ENCODE results near the gene TECTA.

TECTA gene

DNA sequence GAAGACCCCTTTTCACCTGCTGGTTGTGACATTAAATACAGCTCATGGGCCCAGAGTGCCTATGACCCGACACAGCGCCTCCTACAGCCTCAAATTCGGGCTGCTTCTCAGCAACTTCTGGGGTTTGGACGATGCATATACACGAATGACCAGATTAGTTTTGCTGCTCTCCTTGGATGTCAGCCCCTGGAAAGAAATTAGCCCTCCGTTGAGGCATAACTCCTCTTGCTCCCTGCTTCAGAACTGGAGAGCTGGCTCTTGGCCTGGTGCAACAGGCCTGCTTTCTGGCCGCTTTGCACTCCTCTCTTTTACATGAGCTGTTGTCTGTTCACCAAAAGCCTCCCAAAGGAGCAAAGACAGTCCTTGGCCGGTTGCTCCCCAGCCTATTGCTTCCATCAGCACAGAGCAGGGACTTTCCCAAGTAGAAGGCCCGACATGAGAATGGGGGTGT, 3.3 kb downstream of the TECTA start:
- Histone ChIP-seq H4K20me1 (ENCODE audit: insufficient read depth, low read length) (no peaks in the 10 kb centered on the region), H3K4me2 (ENCODE audit: low read depth, low read length) (no peak overlapping the region), H3K79me2 (ENCODE audit: low read length) (no peaks in the 10 kb centered on the region), H3K9me3 (replicated peaks; ENCODE audit: insufficient read depth, low read length) (no peaks in the 10 kb centered on the region), H3K36me3 (replicated peaks; ENCODE audit: insufficient read depth, low read length) (no peaks in the 10 kb centered on the region), H3K4me1 (ENCODE audit: low read length) (no peaks in the 10 kb centered on the region), H3K9ac (ENCODE audit: low read length) (no peak overlapping the region), H3K27ac (ENCODE audit: low read length) (no peak overlapping the region), H3K27me3 (replicated peaks; ENCODE audit: insufficient read depth, low read length) (no peaks in the 10 kb centered on the region), H3K9me2 (replicated peaks; ENCODE audit: insufficient read depth, low read length) (no peaks in the 10 kb centered on the region), H2AFZ (ENCODE audit: low read length) (no peak overlapping the region), H3F3A (ENCODE audit: insufficient read depth, low read length) (no peaks in the 10 kb centered on the region), H3K4me3 (ENCODE audit: low read length) (no peak overlapping the region)
- DNase-seq = no peak
- TF ChIP-seq EZH2phosphoT487 (IDR thresholded peaks at IDR 0.05; ENCODE audit: low read length) = no peak
- no peak for TF ChIP-seq EZH2 (optimal IDR thresholded peaks at IDR 0.05; ENCODE audit: low read depth, low read length)
- TF ChIP-seq, protein P1, sequence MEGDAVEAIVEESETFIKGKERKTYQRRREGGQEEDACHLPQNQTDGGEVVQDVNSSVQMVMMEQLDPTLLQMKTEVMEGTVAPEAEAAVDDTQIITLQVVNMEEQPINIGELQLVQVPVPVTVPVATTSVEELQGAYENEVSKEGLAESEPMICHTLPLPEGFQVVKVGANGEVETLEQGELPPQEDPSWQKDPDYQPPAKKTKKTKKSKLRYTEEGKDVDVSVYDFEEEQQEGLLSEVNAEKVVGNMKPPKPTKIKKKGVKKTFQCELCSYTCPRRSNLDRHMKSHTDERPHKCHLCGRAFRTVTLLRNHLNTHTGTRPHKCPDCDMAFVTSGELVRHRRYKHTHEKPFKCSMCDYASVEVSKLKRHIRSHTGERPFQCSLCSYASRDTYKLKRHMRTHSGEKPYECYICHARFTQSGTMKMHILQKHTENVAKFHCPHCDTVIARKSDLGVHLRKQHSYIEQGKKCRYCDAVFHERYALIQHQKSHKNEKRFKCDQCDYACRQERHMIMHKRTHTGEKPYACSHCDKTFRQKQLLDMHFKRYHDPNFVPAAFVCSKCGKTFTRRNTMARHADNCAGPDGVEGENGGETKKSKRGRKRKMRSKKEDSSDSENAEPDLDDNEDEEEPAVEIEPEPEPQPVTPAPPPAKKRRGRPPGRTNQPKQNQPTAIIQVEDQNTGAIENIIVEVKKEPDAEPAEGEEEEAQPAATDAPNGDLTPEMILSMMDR (IDR thresholded peaks at IDR 0.05; ENCODE audit: low read length) = no peak

DNA sequence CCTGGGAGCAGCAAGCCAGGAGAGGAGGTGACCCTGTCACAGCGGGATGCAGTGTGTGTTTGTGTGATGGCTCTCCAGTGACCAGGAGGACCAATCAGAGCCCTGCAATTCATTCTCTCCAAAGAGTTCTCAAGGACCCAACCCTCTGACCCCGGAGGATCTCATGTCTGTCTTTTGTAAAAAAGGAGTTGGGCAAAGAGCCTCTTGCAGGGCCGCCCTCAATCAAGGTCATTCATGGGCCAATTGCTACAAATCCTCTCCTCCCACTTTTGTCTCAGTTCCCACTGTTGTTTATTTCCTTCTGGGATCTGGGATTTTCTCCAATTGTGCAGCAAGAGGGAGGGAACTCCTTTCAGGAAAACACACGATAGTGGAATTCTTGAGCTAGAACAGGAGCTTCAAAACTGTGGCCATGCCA, 4.0 kb downstream of the TECTA start:
- no peaks in the 10 kb centered on the region for H3K36me3 ChIP-seq (replicated peaks; ENCODE audit: insufficient read depth, low read length)
- H3K9me2 ChIP-seq (replicated peaks; ENCODE audit: insufficient read depth, low read length) = no peaks in the 10 kb centered on the region
- H3K9me3 ChIP-seq (replicated peaks; ENCODE audit: insufficient read depth, low read length) = no peaks in the 10 kb centered on the region
- no peaks in the 10 kb centered on the region for H3K27me3 ChIP-seq (replicated peaks; ENCODE audit: insufficient read depth, low read length)
- no peaks in the 10 kb centered on the region for H3F3A ChIP-seq (ENCODE audit: insufficient read depth, low read length)
- H3K27ac ChIP-seq (ENCODE audit: low read length) = no peak overlapping the region
- DNase-seq = no peak
- H3K4me2 ChIP-seq (ENCODE audit: low read depth, low read length) = no peak overlapping the region
- no peaks in the 10 kb centered on the region for H3K4me1 ChIP-seq (ENCODE audit: low read length)
- H2AFZ ChIP-seq (ENCODE audit: low read length) = no peak overlapping the region
- no peaks in the 10 kb centered on the region for H4K20me1 ChIP-seq (ENCODE audit: insufficient read depth, low read length)
- no peak overlapping the region for H3K9ac ChIP-seq (ENCODE audit: low read length)
- no peak overlapping the region for H3K4me3 ChIP-seq (ENCODE audit: low read length)
- no peak for TF ChIP-seq EZH2phosphoT487 (IDR thresholded peaks at IDR 0.05; ENCODE audit: low read length)
- TF ChIP-seq EZH2 (optimal IDR thresholded peaks at IDR 0.05; ENCODE audit: low read depth, low read length) = no peak
- TF ChIP-seq, protein P1 (IDR thresholded peaks at IDR 0.05; ENCODE audit: low read length) = no peak
- H3K79me2 ChIP-seq (ENCODE audit: low read length) = no peaks in the 10 kb centered on the region

DNA sequence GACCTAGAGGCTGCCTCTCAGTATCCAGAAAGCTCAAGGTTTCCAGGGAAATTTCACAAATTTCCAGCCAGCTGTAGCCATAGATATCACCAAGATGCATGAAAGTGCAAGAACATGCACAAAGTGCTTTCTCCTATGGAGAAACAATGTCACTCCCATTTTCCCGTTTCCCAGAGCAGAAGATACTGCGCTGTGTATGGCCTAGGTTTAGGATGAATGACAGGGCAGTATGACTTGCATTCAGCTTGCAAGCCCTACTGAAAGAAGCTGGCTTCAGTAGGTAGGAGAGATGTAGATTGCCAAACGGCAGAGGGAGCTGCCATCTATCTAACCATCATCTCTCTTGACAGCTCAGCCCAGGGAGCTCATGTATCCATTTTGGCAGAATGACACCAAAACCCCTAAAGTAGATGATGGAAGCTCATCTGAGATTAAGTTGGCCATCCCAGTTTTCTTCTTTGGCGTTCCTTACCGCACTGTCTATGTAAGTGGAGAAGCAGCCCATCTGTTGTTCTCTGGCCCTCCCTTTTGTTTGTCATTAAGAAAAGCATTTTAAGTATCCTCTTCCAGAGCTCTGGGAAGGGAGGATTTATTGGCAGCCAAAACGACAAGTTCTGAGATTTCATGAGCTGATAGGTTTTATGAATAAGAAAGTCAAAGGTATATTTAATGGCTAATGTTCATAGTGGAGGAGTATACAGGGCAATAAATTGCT, 4.6 kb downstream of the TECTA start:
- Histone ChIP-seq H4K20me1 (ENCODE audit: insufficient read depth, low read length) (no peaks in the 10 kb centered on the region), H3K4me1 (ENCODE audit: low read length) (no peaks in the 10 kb centered on the region), H3K36me3 (replicated peaks; ENCODE audit: insufficient read depth, low read length) (no peaks in the 10 kb centered on the region), H3K27me3 (replicated peaks; ENCODE audit: insufficient read depth, low read length) (no peaks in the 10 kb centered on the region), H3K27ac (ENCODE audit: low read length) (no peak overlapping the region), H2AFZ (ENCODE audit: low read length) (no peak overlapping the region), H3K9ac (ENCODE audit: low read length) (no peak overlapping the region), H3K9me3 (replicated peaks; ENCODE audit: insufficient read depth, low read length) (no peaks in the 10 kb centered on the region), H3F3A (ENCODE audit: insufficient read depth, low read length) (no peaks in the 10 kb centered on the region), H3K9me2 (replicated peaks; ENCODE audit: insufficient read depth, low read length) (no peaks in the 10 kb centered on the region), H3K79me2 (ENCODE audit: low read length) (no peaks in the 10 kb centered on the region), H3K4me2 (ENCODE audit: low read depth, low read length) (no peak overlapping the region), H3K4me3 (ENCODE audit: low read length) (no peak overlapping the region)
- DNase-seq = no peak
- no peak for TF ChIP-seq EZH2phosphoT487 (IDR thresholded peaks at IDR 0.05; ENCODE audit: low read length)

DNA sequence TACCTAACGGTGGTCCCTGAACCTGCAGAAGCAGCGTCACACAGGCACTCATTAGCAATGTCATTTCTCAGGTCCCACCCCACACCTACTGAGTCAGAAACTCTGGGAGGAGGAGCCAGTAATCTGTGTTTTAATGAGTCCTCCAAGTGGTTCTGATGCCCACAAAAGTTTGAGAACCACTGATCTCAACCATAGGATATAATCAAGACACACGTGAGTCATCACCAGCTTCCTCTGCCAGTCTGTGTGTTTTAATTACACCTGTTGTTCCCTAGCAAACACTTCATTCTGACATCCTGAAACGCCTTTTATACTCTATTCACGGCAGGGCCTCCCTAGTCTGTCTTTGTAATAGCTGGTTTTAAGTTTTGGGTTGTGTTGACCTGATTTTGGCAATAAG, 5.8 kb downstream of the TECTA start:
- no peaks in the 10 kb centered on the region for H3K79me2 ChIP-seq (ENCODE audit: low read length)
- no peaks in the 10 kb centered on the region for H3K36me3 ChIP-seq (replicated peaks; ENCODE audit: insufficient read depth, low read length)
- TF ChIP-seq EZH2phosphoT487 (IDR thresholded peaks at IDR 0.05; ENCODE audit: low read length) = no peak
- TF ChIP-seq, protein P1 (IDR thresholded peaks at IDR 0.05; ENCODE audit: low read length) = no peak
- no peak for TF ChIP-seq EZH2 (optimal IDR thresholded peaks at IDR 0.05; ENCODE audit: low read depth, low read length)
- no peaks in the 10 kb centered on the region for H3K4me1 ChIP-seq (ENCODE audit: low read length)
- H4K20me1 ChIP-seq (ENCODE audit: insufficient read depth, low read length) = no peaks in the 10 kb centered on the region
- no peaks in the 10 kb centered on the region for H3K9me3 ChIP-seq (replicated peaks; ENCODE audit: insufficient read depth, low read length)
- no peak for DNase-seq
- H3K9ac ChIP-seq (ENCODE audit: low read length) = no peak overlapping the region
- no peak overlapping the region for H2AFZ ChIP-seq (ENCODE audit: low read length)
- H3F3A ChIP-seq (ENCODE audit: insufficient read depth, low read length) = no peaks in the 10 kb centered on the region
- no peak overlapping the region for H3K4me2 ChIP-seq (ENCODE audit: low read depth, low read length)
- no peak overlapping the region for H3K27ac ChIP-seq (ENCODE audit: low read length)
- H3K4me3 ChIP-seq (ENCODE audit: low read length) = no peak overlapping the region
- H3K27me3 ChIP-seq (replicated peaks; ENCODE audit: insufficient read depth, low read length) = no peaks in the 10 kb centered on the region
- no peaks in the 10 kb centered on the region for H3K9me2 ChIP-seq (replicated peaks; ENCODE audit: insufficient read depth, low read length)

Data from MM.1S (cell line).